GM12878 (cell line): ENCODE results near the gene ITPKB. TPM values are rescaled to one million over a fixed set of nuclear protein-coding genes. Genes with fewer than 3 reads are reported as not detected.
A peak's percentile ranks its signal among the peaks of the same experiment; 100 is the strongest.

Source experiments
- ATAC-seq: fragments of 200-7000 bp; cut with Tn5 transposase; 3 replicates; pipeline ENCODE4 v1.9.1; 2020; ENCODE audit warnings: mild to moderate bottlenecking, moderate library complexity
- BruUV-seq: library from RNA; stranded (reverse); fragments of 400-500 nt; replicated peaks from 2 replicates; lab custom pipeline; 2021; lab: Mats Ljungman, UMichigan
- CTCF ChIA-PET: fragments of 300-600 bp; sonication (Branson Sonifier 250); formaldehyde crosslinking; extraction: SDS; loops from one replicate; lab custom pipeline; 2021; ENCODE audit warnings: inconsistent platforms; lab: Yijun Ruan, JAX
- POLR2A ChIA-PET: fragments of 350-600 bp; formaldehyde crosslinking; extraction: SDS; loops from one replicate; lab custom pipeline; 2021; ENCODE audit warnings: inconsistent platforms; lab: Charles Lee
- RAD21 ChIA-PET: fragments of 300-600 bp; sonication (Branson Sonifier 250); formaldehyde crosslinking; loops from one replicate; lab custom pipeline; 2023; ENCODE audit warnings: antibody characterized with exemption; ENCODE audit not compliant: unreplicated experiment; lab: Charles Lee
- SMC1A ChIA-PET: fragments of 300-600 bp; sonication (Branson Sonifier 250); formaldehyde crosslinking; loops from one replicate; lab custom pipeline; 2023; ENCODE audit not compliant: unreplicated experiment, uncharacterized antibody; lab: Charles Lee
- DNase-seq: peaks from one replicate; pipeline ENCODE4 v3.0.0-alpha.2; 2011; ENCODE audit warnings: low read depth, low spot score
- FAIRE-seq: peaks from 3 replicates; lab custom pipeline; 2011; peaks lifted over from hg19 to GRCh38; lab: Jason Lieb, UNC
- H2AFZ ChIP-seq: 2 replicates; pipeline ENCODE4 v1.6.0; 2011; ENCODE audit warnings: low read depth, low read length, control low read depth; ENCODE audit not compliant: control insufficient read depth
- H3K27ac ChIP-seq: 2 replicates; pipeline ENCODE4 v1.5.1; 2011; ENCODE audit warnings: control low read depth; ENCODE audit not compliant: control insufficient read depth, insufficient read depth
- H3K27me3 ChIP-seq, 2 experiments: replicated peaks in 1 of 2; 2 replicates each; pipeline versions ENCODE4 v1.6.0 to v1.6.1; 2011; ENCODE audit warnings: low read length in 1 of 2; ENCODE audit not compliant: control insufficient read depth in 2 of 2, insufficient read depth in 2 of 2
- H3K36me3 ChIP-seq, 2 experiments: 2 replicates each; pipeline ENCODE4 v1.5.1; 2011; ENCODE audit warnings: low read length in 1 of 2; ENCODE audit not compliant: control insufficient read depth in 2 of 2, insufficient read depth in 2 of 2
- H3K4me1 ChIP-seq: 2 replicates; pipeline ENCODE4 v1.6.1; 2011; ENCODE audit warnings: mild to moderate bottlenecking, low read length, moderate library complexity, mixed read lengths; ENCODE audit not compliant: control insufficient read depth, insufficient read depth
- H3K4me2 ChIP-seq: 2 replicates; pipeline ENCODE4 v1.6.0; 2011; ENCODE audit warnings: control low read depth; ENCODE audit not compliant: control insufficient read depth, insufficient read depth
- H3K4me3 ChIP-seq: fragments of 200-600 bp; sonication (generic); 2 replicates; pipeline ENCODE4 v1.5.1; 2016
- H3K79me2 ChIP-seq: 2 replicates; pipeline ENCODE4 v1.6.0; 2011; ENCODE audit warnings: low read length; ENCODE audit not compliant: control insufficient read depth, insufficient read depth
- H3K9ac ChIP-seq: 2 replicates; pipeline ENCODE4 v1.8.0; 2011; ENCODE audit warnings: low read length, control low read depth, mixed read lengths; ENCODE audit not compliant: control insufficient read depth, insufficient read depth
- H3K9me3 ChIP-seq: replicated peaks from 3 replicates; pipeline ENCODE4 v1.5.1; 2011; ENCODE audit warnings: mild to moderate bottlenecking, low read length; ENCODE audit not compliant: control insufficient read depth, insufficient read depth
- H4K20me1 ChIP-seq: 2 replicates; pipeline ENCODE4 v1.6.0; 2011; ENCODE audit not compliant: control insufficient read depth, insufficient read depth
- BMI1 ChIP-seq: fragments of 450-650 bp; IDR thresholded peaks from 2 replicates; pipeline ENCODE4 v1.6.1; 2016; ENCODE audit warnings: mild to moderate bottlenecking, moderate library complexity, borderline replicate concordance
- CEBPB ChIP-seq, 2 experiments: fragments of 150-350 bp in 1 of 2; IDR thresholded peaks; 2 replicates each; pipeline ENCODE4 v1.6.1; 2012 to 2014; ENCODE audit warnings: low read depth in 2 of 2, low read length in 2 of 2, borderline replicate concordance in 1 of 2, inconsistent platforms in 1 of 2
- CREM ChIP-seq: IDR thresholded peaks from 2 replicates; pipeline ENCODE4 v1.6.1; 2014; ENCODE audit warnings: antibody characterized with exemption, low read depth
- EZH2 ChIP-seq: IDR thresholded peaks from 2 replicates; pipeline ENCODE4 v1.6.1; 2012; ENCODE audit warnings: low read depth, mild to moderate bottlenecking, control low read depth, inconsistent platforms, low read length, borderline replicate concordance; ENCODE audit not compliant: control insufficient read depth
- IKZF1 ChIP-seq: fragments of 450-650 bp; conservative IDR thresholded peaks from 2 replicates; pipeline ENCODE4 v1.6.1; 2017; ENCODE audit warnings: antibody characterized with exemption, mild to moderate bottlenecking
- PML ChIP-seq: IDR thresholded peaks from 2 replicates; pipeline ENCODE4 v1.6.1; 2012; ENCODE audit warnings: low read length, inconsistent platforms
- RAD51 ChIP-seq: fragments of 450-650 bp; IDR thresholded peaks from 2 replicates; pipeline ENCODE4 v1.6.1; 2016; ENCODE audit warnings: moderate library complexity, mild to moderate bottlenecking, inconsistent platforms
- WGBS: methylation state at CpG from one replicate; pipeline ENCODE4 v1.1.6; 2016; ENCODE audit warnings: low lambda C conversion rate; ENCODE audit not compliant: insufficient replicate concordance, insufficient coverage; ENCODE audit errors: missing lambda C conversion rate; 5-methylcytosine and 5-hydroxymethylcytosine counted together
- in situ Hi-C: fragments of 300-500 bp; cut with MboI; formaldehyde crosslinking; loops from 9 replicates; pipeline ENCODE4 v1.14.3; 2018; ENCODE audit warnings: mixed read lengths
- intact Hi-C: fragments of 100-400 bp; cut with micrococcal nuclease; formaldehyde crosslinking; loops from one replicate; pipeline ENCODE4 v1.14.2; 2022; ENCODE audit not compliant: unreplicated experiment
- polyA plus RNA-seq, 11 experiments: library from polyadenylated mRNA; depleted of rRNA in 4 of 11; unstranded in 6 of 11; stranded (reverse) in 5 of 11; fragments of >200 nt; fragmentation: Nextera tagmentation in 4 of 11; fragmentation: Illumina TruSeq in 1 of 11; extraction: Ambion mirVana in 4 of 11; extraction: Trizol in 1 of 11; gene quantifications; 1 replicate in 1 of 11; 2 replicates in 10 of 11; pipeline versions ENCODE4 v1.2.1 to v1.2.3, GENCODE V29; 2011 to 2016; ENCODE audit warnings: inconsistent platforms in 2 of 11, missing spikeins in 2 of 11, low read depth in 1 of 11
- total RNA-seq, 4 experiments: library from RNA; depleted of rRNA in 3 of 4; stranded (reverse); fragments of >200 nt in 3 of 4; fragmentation: Illumina TruSeq in 1 of 4; extraction: Trizol in 1 of 4; gene quantifications; 2 replicates each; pipeline versions ENCODE4 v1.2.1 to v1.2.3, GENCODE V29; 2013 to 2021
- TF ChIP-seq, protein P1 (sequence below): IDR thresholded peaks from 2 replicates; pipeline ENCODE4 v1.6.1; 2012; ENCODE audit warnings: low read depth, low read length, improper control_type of control experiment
- TF ChIP-seq, protein P2 (sequence below): fragments of 450-650 bp; IDR thresholded peaks from 2 replicates; pipeline ENCODE4 v1.6.1; 2017; ENCODE audit warnings: low read depth, mild to moderate bottlenecking, moderate library complexity

The ITPKB gene
- total and polyA plus RNA-seq, 10 of the 15 experiments (the other 5 are each of a cell fraction or from before 2014, with no cell fraction given): 1.3 to 38.7 (median 12.9) TPM

DNA sequence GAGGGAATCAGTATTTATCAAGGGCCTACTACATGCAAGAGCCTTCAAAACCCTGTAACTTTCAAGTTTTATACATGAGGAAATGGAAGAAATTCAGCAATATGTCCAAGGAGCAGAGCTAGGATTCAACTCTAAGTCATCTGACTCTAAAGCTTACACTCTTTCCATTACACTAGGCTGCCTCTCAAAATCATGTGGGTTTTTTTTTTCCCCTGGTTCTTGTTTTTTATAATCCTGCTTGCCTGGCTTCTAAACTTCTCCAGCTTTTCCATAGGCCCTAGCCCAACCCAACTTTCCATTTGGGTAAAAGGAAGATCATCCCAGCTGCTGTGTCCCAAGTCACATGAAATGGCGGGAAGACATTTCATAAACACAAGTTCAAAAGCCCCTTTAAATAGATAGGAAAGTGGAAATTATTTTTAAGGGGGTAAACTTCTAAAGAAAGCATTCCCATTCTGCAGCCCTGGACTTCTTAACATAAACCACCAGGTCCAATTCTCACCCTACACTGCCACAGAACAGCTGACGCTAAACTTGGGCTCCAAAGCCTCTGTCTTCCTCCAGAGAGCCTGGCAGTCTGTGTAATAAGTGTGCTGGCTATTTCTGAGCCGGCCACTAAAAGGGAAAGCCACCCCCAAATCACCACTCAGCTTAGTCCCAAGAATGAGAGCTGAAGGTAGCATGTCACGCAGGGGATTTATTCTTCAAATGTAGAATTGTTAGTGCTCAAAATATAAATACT is 46.9 kb downstream of the ITPKB start:
- Histone ChIP-seq H3K9ac (no peak overlapping the region), H3K27ac (no peak overlapping the region), H3K36me3 (peaks cover 4 to 6% of the 10 kb centered on the region in 2 experiments; a peak in 3 of 4 replicates), H3K79me2 (peaks cover 4% of the 10 kb centered on the region), H3K4me1 (peaks cover 26% of the 10 kb centered on the region), H3K4me2 (no peak overlapping the region), H3K27me3 (no peaks in the 10 kb centered on the region), H3K9me3 (no peaks in the 10 kb centered on the region), H3K4me3 (no peak overlapping the region), H4K20me1 (no peaks in the 10 kb centered on the region), H2AFZ (no peak overlapping the region)
- RAD21 ChIA-PET: interaction anchor here (1.0 to 1.8 kb wide), 7 partner anchors 8 to 267 kb away, joined by 3 to 6 read pairs (median 4); no protein-coding TSS in a partner anchor
- no TSS peak for BruUV-seq
- DNase-seq (no peak), FAIRE-seq (no peak), ATAC-seq (no peak)
- 98% methylated on average over 4 of the region's 4 CpGs for WGBS
- CTCF ChIA-PET: interaction anchor here (0.9 to 2.2 kb wide), 5 partner anchors 10 to 59 kb away, joined by 3 to 8 read pairs (median 6); no protein-coding TSS in a partner anchor
- TF ChIP-seq PML: no peak
- TF ChIP-seq BMI1: no peak
- in situ Hi-C loops: no loop called here
- intact Hi-C loops: no loop called here
- POLR2A ChIA-PET: interaction anchor here (0.8 to 1.3 kb wide), 3 partner anchors 15 to 48 kb away, joined by 3 read pairs; no protein-coding TSS in a partner anchor
- SMC1A ChIA-PET: interaction anchor here (0.9 to 2.7 kb wide), 11 partner anchors 8 to 134 kb away, joined by 3 to 10 read pairs (median 5); no protein-coding TSS in a partner anchor

DNA sequence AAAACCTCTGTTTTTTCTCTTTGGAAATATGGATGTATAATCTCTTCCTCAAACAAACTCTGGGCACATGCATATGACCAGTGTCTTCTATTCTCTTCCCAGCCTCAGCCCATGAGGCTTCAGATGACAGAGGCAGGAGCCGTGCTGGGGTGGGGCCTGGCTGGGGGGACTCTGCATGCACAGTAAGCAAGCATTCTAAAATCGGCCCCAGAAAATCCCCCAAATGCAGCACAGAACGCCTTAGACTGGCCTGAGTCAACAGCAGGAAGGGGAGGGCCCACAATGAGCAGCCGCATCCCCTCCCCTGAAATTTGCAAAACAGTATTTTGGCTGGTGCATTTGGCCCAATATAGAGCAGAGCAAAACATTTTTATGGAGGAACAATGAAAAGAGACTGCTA is 47.8 kb downstream of the ITPKB start:
- H3K4me2 ChIP-seq: 0 out of 2 replicates have a peak overlapping the region, but pooled peaks have one; percentile 4
- peaks cover 18% of the 10 kb centered on the region for H3K4me1 ChIP-seq
- peaks cover 4% of the 10 kb centered on the region for H3K79me2 ChIP-seq
- no peak overlapping the region for H3K27ac ChIP-seq
- H3K9ac ChIP-seq: no peak overlapping the region
- no peaks in the 10 kb centered on the region for H3K9me3 ChIP-seq
- no peak for FAIRE-seq
- 17% methylated on average over 4 of the region's 4 CpGs for WGBS
- SMC1A ChIA-PET: interaction anchor here (0.9 to 2.7 kb wide), 7 partner anchors 9 to 135 kb away, joined by 3 to 10 read pairs (median 9); no protein-coding TSS in a partner anchor
- no peaks in the 10 kb centered on the region for H3K27me3 ChIP-seq
- peaks cover 4 to 5% of the 10 kb centered on the region in 2 experiments; a peak in 2 of 4 replicates for H3K36me3 ChIP-seq
- no TSS peak for BruUV-seq
- in situ Hi-C loops: no loop called here
- no peak for DNase-seq
- RAD21 ChIA-PET: interaction anchor here (1.1 kb wide), 2 partner anchors 9 to 266 kb away, joined by 3 to 5 read pairs; no protein-coding TSS in a partner anchor
- TF ChIP-seq CREM (0 out of 2 replicates have a peak, but pooled peaks have one; percentile 28), RAD51 (no peak), IKZF1 (no peak), EZH2 (no peak), CEBPB (IDR thresholded peaks at IDR 0.05; ENCODE audit: borderline replicate concordance in 1 of 2, low read depth in 2 of 2, low read length in 2 of 2) (no peak)
- TF ChIP-seq, protein P1, sequence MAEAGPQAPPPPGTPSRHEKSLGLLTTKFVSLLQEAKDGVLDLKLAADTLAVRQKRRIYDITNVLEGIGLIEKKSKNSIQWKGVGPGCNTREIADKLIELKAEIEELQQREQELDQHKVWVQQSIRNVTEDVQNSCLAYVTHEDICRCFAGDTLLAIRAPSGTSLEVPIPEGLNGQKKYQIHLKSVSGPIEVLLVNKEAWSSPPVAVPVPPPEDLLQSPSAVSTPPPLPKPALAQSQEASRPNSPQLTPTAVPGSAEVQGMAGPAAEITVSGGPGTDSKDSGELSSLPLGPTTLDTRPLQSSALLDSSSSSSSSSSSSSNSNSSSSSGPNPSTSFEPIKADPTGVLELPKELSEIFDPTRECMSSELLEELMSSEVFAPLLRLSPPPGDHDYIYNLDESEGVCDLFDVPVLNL: no peak
- TF ChIP-seq, protein P2, sequence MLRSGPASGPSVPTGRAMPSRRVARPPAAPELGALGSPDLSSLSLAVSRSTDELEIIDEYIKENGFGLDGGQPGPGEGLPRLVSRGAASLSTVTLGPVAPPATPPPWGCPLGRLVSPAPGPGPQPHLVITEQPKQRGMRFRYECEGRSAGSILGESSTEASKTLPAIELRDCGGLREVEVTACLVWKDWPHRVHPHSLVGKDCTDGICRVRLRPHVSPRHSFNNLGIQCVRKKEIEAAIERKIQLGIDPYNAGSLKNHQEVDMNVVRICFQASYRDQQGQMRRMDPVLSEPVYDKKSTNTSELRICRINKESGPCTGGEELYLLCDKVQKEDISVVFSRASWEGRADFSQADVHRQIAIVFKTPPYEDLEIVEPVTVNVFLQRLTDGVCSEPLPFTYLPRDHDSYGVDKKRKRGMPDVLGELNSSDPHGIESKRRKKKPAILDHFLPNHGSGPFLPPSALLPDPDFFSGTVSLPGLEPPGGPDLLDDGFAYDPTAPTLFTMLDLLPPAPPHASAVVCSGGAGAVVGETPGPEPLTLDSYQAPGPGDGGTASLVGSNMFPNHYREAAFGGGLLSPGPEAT: peak; percentile 37; the same call in 1 of the 2 replicates
- POLR2A ChIA-PET: interaction anchor here (0.6 to 1.3 kb wide), 2 partner anchors 47 to 53 kb away, joined by 3 to 5 read pairs; no protein-coding TSS in a partner anchor
- intact Hi-C loops: no loop called here
- ATAC-seq: peak; percentile 83
- H2AFZ ChIP-seq: no peak overlapping the region
- no peaks in the 10 kb centered on the region for H4K20me1 ChIP-seq
- CTCF ChIA-PET: interaction anchor here (1.2 to 2.2 kb wide), 2 partner anchors 9 to 35 kb away, joined by 3 to 8 read pairs; no protein-coding TSS in a partner anchor
- H3K4me3 ChIP-seq: no peak overlapping the region
